GM12874 (cell line): Measurements from ENCODE around the gene ATP1A2.

ENCODE experiments used
- TF ChIP-seq, protein P1 (sequence below): IDR thresholded peaks from 2 replicates; pipeline ENCODE4 v1.5.1; 2011; ENCODE audit warnings: low read depth, mild to moderate bottlenecking, control low read depth, low read length, moderate library complexity; ENCODE audit not compliant: insufficient read depth

Gene ATP1A2

DNA sequence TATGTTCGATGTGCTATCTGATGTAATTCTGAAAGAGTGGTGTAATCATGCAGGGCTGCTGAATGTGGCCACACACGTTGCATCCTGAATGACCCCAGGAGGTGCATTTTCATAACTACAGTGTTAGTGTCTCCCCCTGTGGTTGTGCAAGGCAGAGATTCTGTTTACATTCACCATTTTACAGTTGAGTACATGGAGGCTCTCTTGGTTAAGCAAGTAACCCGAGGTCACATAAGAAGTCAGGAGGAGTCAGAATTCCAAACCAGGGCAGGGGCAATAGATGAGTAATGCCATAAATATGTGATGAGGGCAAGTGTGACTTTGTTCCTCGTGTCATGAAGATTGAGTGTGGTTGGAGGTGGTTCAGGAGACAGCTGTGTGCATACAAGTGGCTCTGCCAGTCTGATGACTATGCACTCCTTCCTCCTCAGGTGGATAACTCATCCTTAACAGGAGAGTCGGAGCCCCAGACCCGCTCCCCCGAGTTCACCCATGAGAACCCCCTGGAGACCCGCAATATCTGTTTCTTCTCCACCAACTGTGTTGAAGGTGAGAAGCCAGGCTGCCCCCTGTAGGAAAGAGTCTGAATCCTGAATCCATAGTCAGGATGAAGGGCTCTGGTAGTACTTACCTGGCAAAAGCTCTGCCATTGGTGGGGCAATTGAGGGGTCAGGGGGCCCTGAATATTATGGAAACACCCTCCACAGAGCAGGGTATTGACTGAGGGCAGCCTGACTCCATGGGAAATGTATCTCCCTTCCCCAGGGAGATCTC, 9.3 kb downstream of the ATP1A2 start:
- TF ChIP-seq, protein P1, sequence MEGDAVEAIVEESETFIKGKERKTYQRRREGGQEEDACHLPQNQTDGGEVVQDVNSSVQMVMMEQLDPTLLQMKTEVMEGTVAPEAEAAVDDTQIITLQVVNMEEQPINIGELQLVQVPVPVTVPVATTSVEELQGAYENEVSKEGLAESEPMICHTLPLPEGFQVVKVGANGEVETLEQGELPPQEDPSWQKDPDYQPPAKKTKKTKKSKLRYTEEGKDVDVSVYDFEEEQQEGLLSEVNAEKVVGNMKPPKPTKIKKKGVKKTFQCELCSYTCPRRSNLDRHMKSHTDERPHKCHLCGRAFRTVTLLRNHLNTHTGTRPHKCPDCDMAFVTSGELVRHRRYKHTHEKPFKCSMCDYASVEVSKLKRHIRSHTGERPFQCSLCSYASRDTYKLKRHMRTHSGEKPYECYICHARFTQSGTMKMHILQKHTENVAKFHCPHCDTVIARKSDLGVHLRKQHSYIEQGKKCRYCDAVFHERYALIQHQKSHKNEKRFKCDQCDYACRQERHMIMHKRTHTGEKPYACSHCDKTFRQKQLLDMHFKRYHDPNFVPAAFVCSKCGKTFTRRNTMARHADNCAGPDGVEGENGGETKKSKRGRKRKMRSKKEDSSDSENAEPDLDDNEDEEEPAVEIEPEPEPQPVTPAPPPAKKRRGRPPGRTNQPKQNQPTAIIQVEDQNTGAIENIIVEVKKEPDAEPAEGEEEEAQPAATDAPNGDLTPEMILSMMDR, result no peak

DNA sequence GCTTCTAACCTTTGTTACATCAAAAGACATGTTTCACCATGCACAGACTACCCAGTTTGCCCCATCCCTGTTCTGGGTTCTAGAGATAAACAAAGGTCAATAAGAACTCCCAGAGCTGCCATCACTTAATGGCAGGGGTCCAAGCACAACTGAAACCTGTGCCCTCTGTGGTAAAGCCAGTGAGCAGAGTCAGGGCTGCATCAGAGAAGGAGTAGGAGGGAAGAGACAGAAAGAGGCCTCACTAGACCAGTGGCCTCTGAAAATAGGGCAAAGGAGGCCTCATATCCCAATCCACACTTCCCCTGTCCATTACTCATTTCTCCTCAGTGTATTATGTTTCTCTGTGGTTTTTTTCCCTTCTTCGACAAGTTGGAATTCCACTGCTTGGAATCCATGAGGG, 10.2 kb downstream of the ATP1A2 start:
- TF ChIP-seq, protein P1, result no peak

DNA sequence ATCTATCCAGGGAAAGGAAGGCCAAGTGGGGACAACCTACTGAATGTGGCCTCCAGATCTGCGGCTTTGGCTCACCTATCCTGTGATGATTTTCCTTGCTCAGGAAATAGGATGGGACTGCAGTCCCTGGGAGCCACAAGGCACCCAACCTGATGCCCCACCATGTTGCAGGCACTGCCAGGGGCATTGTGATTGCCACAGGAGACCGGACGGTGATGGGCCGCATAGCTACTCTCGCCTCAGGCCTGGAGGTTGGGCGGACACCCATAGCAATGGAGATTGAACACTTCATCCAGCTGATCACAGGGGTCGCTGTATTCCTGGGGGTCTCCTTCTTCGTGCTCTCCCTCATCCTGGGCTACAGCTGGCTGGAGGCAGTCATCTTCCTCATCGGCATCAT, 11.8 kb downstream of the ATP1A2 start:
- TF ChIP-seq, protein P1, result no peak

DNA sequence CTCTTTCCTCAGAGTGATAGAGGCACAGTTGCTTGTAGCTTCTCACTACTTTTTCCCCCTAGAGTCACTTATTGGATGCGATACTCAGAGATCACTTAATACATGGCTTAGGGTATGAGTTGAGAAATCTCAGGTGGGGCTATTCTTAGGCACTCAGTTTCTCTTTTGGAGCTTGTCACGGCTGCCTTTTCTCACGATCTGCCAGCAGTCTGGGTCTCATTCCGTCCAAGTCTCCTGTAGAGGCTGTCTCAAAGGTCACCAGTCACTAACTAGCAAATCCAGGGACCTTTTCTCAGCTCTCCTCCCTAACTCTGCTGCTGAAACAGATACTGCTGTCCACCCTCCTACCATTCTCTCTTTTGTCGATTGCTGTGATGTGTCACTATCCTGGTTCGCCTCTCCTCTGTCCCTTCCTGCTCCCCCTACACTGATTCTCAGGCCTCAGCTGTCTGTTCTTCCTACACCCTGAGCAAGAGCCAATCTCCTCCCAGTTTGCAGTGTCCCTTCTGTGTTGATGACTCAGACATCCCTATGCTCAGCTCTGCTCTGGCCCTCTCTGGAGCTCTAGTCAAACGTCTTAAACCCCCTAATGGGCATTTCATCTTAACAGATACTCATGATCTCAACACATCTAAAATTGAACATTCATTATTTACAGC, 12.4 kb downstream of the ATP1A2 start:
- TF ChIP-seq, protein P1, result no peak

DNA sequence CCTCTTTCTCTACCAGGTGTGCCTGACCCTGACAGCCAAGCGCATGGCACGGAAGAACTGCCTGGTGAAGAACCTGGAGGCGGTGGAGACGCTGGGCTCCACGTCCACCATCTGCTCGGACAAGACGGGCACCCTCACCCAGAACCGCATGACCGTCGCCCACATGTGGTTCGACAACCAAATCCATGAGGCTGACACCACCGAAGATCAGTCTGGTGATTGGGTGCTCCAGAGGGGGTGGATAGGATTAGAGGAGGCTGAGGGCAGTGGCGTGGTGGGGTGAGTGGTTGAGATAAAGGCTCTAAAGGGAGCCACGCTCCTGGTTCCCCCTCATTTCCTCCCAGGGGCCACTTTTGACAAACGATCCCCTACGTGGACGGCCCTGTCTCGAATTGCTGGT, 13.1 kb downstream of the ATP1A2 start:
- TF ChIP-seq, protein P1, result no peak

DNA sequence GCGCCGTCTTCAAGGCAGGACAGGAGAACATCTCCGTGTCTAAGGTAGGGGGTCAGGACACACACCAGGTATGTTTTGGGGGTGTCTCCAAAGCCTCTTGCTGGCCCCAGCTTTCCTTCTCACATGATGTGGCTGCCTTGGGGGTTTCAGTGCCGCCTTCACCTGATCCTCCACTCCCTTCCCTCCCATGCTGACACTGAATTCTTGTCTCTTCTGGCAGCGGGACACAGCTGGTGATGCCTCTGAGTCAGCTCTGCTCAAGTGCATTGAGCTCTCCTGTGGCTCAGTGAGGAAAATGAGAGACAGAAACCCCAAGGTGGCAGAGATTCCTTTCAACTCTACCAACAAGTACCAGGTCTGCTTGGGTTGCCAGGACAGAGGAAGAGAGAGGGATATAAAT, 13.5 kb downstream of the ATP1A2 start:
- TF ChIP-seq, protein P1, result no peak

DNA sequence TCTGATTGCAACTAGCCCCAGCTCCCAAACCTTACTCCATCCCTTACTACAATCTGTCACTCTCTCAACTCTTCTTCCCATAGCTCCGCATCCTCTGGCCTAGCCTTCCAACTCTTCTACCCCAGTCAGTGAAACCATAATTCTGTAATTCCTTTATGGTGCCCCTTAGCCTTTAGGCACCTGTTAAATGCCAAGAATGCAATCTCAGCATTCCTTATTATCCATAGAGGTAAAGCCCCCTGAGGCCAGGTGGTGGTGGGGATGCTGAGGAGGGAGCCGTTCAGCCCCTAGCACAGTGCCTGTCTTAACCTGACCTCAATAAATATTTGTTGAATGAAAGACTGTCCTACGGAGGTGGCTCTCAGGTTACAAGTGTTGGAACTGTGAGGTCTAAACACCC, 14.0 kb downstream of the ATP1A2 start:
- TF ChIP-seq, protein P1, result no peak
